HPDE6-E6E7 (cell line): ENCODE results near the gene PKP2.
A peak's percentile ranks its signal among the peaks of the same experiment; 100 is the strongest.

Experiments
- DNase-seq: peaks from one replicate; pipeline ENCODE4 v3.0.0; 2011; ENCODE audit warnings: missing footprints; ENCODE audit errors: extremely low spot score

The PKP2 gene

GRCh38 chr12:32755654-32756475 is 140.7 kb downstream of the PKP2 start, which contains the start of gene YARS2:
Gene YARS2, minus strand, starts transcription at chr12:32755897. Its CDS starts 23 bp downstream, at chr12:32755874.
- peak; percentile 87 for DNase-seq

GRCh38 chr12:32755051-32755653 is 141.4 kb downstream of the PKP2 start:
- DNase-seq = peak; percentile 62

- DNase-seq = no peak
Observed at GRCh38 chr12:32754111-32754510, 142.5 kb downstream of the PKP2 start.

- DNase-seq = no peak
Observed at GRCh38 chr12:32753605-32754004, 143.0 kb downstream of the PKP2 start.

- no peak for DNase-seq
Observed at GRCh38 chr12:32743264-32743663, 153.3 kb downstream of the PKP2 start.

- DNase-seq = no peak
Observed at GRCh38 chr12:32742133-32742532, 154.4 kb downstream of the PKP2 start.
